ENCODE results near the gene KANSL1L.

KANSL1L gene

GRCh38 chr2:209998596-209998995, 172.6 kb downstream of the KANSL1L start:
- no peak for TF ChIP-seq CTCF (IDR thresholded peaks at IDR 0.05; ENCODE audit: low read depth, low read length)
- no peak for DNase-seq
- H3K27me3 ChIP-seq = no peaks in the 10 kb centered on the region
- no peaks in the 10 kb centered on the region for H3K9me3 ChIP-seq
- H3K4me3 ChIP-seq (ENCODE audit: low read depth, low read length) = no peak overlapping the region
- 0 out of 2 replicates have a peak, but pooled peaks cover 4% of the 10 kb centered on the region for H3K4me1 ChIP-seq
- H3K36me3 ChIP-seq = no peaks in the 10 kb centered on the region

- no peak for DNase-seq
- Histone ChIP-seq H3K36me3 (no peaks in the 10 kb centered on the region), H3K4me1 (no peaks in the 10 kb centered on the region), H3K9me3 (no peaks in the 10 kb centered on the region), H3K4me3 (ENCODE audit: low read depth, low read length) (no peak overlapping the region), H3K27me3 (no peaks in the 10 kb centered on the region)
- no peak for TF ChIP-seq CTCF (IDR thresholded peaks at IDR 0.05; ENCODE audit: low read depth, low read length)
These were observed 177.2 kb downstream of the KANSL1L start for GRCh38 chr2:209993968-209994367.

GRCh38 chr2:209990838-209991237, 180.4 kb downstream of the KANSL1L start:
- DNase-seq = no peak
- H3K9me3 ChIP-seq = no peaks in the 10 kb centered on the region
- TF ChIP-seq CTCF (IDR thresholded peaks at IDR 0.05; ENCODE audit: low read depth, low read length) = no peak
- H3K36me3 ChIP-seq = no peaks in the 10 kb centered on the region
- no peaks in the 10 kb centered on the region for H3K27me3 ChIP-seq
- H3K4me3 ChIP-seq (ENCODE audit: low read depth, low read length) = no peak overlapping the region
- H3K4me1 ChIP-seq = no peaks in the 10 kb centered on the region

GRCh38 chr2:209988010-209988409, 183.2 kb downstream of the KANSL1L start:
- DNase-seq = no peak
- no peaks in the 10 kb centered on the region for H3K9me3 ChIP-seq
- no peaks in the 10 kb centered on the region for H3K27me3 ChIP-seq
- TF ChIP-seq CTCF (IDR thresholded peaks at IDR 0.05; ENCODE audit: low read depth, low read length) = no peak
- no peak overlapping the region for H3K4me3 ChIP-seq (ENCODE audit: low read depth, low read length)
- H3K36me3 ChIP-seq = no peaks in the 10 kb centered on the region
- H3K4me1 ChIP-seq = no peaks in the 10 kb centered on the region

- no peak for TF ChIP-seq CTCF (IDR thresholded peaks at IDR 0.05; ENCODE audit: low read depth, low read length)
- Histone ChIP-seq H3K27me3 (no peaks in the 10 kb centered on the region), H3K4me3 (ENCODE audit: low read depth, low read length) (no peak overlapping the region), H3K9me3 (no peaks in the 10 kb centered on the region), H3K36me3 (no peaks in the 10 kb centered on the region), H3K4me1 (no peaks in the 10 kb centered on the region)
- DNase-seq = no peak
These were observed 184.8 kb downstream of the KANSL1L start for GRCh38 chr2:209986415-209986814.

- no peak overlapping the region for H3K4me3 ChIP-seq (ENCODE audit: low read depth, low read length)
- H3K36me3 ChIP-seq = no peaks in the 10 kb centered on the region
- H3K4me1 ChIP-seq = no peaks in the 10 kb centered on the region
- H3K27me3 ChIP-seq = no peaks in the 10 kb centered on the region
- no peaks in the 10 kb centered on the region for H3K9me3 ChIP-seq
- TF ChIP-seq CTCF (IDR thresholded peaks at IDR 0.05; ENCODE audit: low read depth, low read length) = no peak
- DNase-seq = no peak
These were observed 185.3 kb downstream of the KANSL1L start for GRCh38 chr2:209985874-209986273.
